GM21723 (cell line): Measurements from ENCODE around the gene DCTN3.

Experiments
- ATAC-seq: cut with Tn5 transposase; IDR thresholded peaks from one replicate; pipeline ENCODE4 v1.9.1; 2021; ENCODE audit warnings: mild to moderate bottlenecking, moderate library complexity; ENCODE audit not compliant: unreplicated experiment

The DCTN3 gene

GRCh38 chr9:34624475-34625185 lies 4.3 kb upstream of the DCTN3 start:
- ATAC-seq = no peak

- no peak for ATAC-seq
These were observed 3.3 kb upstream of the DCTN3 start for GRCh38 chr9:34623374-34624235.

DNA sequence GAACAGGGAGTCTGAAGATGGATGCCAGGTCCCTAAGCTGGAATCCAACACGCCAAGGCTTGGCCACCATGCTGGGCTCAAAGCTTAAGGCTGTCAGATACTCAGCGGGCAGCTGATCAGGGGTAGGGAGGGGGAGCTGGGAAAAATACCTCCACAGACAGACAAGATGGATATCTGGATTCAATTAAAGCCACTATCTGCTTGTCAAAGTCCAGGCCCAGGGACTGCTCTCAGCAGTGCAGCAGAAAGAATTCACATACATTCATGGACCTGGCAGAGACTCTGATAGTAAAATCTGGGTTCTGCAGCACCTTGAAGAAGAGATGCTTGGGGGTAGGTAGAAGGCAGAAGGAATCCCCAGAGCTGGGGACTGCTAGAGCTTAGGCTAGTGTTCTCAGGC lies 5.2 kb downstream of the DCTN3 start:
- no peak for ATAC-seq

DNA sequence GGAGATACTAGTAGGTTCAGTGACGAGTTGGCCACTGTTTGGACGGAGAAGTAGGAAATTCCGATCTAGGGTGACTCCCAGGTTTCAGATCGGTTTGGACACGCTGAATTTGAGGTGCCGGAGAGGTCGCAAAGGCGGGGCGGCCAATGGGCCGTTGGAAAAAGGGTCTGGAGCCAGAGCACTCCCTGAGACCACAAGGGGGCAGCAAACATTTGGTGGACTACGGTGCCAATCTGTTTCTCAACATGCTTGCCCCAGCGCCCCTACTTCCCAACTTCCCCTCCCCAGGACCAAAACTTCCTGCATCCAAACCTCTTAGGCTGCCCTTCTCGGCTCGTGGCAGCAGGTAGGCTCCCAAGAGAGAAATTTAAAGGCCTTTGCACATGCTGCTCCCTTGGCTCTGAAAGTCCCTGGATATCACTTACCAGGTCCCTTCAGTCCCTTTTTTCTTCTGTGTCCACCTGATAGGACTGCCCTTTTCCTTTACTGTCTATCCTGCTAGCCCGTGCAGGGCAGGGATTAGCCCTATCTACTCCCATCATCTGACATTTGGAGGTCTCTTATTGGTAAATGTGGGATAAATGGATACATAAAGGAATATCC lies 7.4 kb downstream of the DCTN3 start:
- peak; percentile 49 for ATAC-seq

DNA sequence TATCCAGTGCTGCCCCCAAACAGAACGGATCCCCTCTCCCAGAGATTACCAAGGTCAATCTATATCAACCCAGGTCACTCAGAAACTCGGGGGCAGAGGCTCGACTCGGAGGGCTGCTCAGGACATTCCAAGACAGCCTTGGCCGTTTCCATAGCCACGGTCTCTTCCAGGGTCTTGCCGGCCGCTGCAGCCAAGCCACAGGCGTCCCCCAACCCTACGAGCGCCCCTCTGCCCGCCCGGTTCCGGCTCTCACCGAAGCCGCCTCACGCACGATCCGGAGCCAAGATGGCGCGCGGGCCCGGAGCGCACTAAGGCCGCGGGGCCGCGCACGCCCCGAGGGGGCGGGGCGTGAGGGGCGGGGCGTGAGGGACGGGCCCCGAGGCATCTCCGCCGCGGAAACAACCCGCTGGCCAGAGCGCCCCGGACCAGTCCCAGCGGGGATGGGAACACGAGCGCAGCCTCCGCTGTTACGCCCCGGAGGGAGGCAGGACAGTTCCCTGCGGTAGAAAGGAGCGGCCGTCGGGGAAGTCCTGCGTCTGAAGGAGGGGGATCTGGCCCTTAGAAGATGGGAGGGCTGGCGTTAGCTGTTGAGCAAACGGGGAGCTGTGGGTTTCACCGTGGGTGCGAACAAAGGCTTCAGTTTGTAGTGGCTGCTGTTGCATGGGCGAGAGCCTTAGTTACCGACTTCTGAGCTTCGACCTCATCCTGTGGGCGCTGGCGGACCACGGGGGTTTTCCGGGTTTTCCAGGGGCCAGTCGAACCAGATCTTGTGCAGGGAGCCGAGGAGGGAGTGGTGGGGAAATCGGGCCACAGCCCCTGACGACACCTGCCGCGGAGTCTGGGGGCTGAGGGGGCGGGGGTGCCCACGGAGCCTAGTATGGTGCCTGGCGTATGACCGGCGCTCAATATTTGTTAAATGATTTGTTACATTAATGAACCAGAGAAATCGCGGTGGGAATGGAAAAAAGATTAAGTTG lies 8.2 kb downstream of the DCTN3 start, which contains the start of gene RPP25L:
Gene RPP25L (minus strand): TSS at position 287 of the 977 bp plus-strand sequence. CDS start 801 bp downstream, outside the sequence.
- ATAC-seq = peak; percentile 93

- ATAC-seq = peak; percentile 15
These were observed 9.0 kb downstream of the DCTN3 start for GRCh38 chr9:34611251-34611810.

GRCh38 chr9:34610434-34611206 lies 9.7 kb downstream of the DCTN3 start:
- no peak for ATAC-seq

- ATAC-seq = no peak
These were observed 13.0 kb downstream of the DCTN3 start for GRCh38 chr9:34607331-34607730.

- no peak for ATAC-seq
These were observed 13.4 kb downstream of the DCTN3 start for GRCh38 chr9:34606905-34607304.

DNA sequence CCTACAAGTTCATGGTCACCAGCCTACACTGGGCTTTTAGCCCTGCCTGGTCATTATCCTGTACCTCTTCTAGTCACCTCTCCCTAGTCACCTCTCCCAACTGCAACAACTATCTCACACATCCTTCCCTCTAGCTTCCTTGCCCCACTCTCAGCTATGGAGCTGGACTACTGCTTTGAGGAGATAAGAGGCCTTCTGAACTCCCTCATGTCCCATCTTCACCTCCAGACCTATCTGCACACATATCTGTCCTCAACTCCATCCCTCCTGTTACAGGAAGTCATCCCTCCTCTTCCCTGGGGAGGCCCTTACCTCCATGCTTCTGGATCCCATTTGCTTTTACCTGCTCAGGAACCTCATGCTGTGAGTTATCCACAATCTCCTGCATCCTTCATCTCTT lies 14.1 kb downstream of the DCTN3 start:
- ATAC-seq = no peak

DNA sequence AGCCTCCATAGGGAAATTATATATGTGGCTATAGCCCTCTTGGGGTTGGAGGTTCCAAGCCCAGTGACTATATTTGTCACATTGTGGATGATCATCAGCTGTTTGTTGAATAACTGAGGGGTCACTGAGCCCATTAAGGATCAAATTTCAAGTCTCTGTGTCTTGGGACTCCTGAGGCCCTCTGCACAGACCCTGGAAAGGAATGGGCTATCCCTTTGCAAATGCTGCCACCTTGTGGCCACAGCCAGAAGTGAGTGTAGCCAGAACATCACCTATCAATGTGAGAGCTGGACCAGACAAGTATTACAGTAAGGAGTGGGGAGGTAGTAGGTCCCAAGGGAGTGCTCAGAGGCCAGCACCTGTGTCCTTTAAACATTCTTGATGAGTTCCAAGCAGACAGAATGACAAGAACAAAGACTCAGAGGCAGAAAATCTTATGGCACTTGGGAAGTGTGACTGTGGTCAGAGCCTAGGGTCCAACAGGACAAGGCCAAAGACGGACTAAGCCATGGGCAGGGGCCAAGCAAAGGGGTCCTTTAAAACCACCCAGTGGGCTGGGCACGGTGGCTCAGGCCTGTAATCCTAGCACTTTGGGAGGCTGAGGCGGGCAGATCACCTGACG lies 16.6 kb downstream of the DCTN3 start:
- peak; percentile 86 for ATAC-seq

DNA sequence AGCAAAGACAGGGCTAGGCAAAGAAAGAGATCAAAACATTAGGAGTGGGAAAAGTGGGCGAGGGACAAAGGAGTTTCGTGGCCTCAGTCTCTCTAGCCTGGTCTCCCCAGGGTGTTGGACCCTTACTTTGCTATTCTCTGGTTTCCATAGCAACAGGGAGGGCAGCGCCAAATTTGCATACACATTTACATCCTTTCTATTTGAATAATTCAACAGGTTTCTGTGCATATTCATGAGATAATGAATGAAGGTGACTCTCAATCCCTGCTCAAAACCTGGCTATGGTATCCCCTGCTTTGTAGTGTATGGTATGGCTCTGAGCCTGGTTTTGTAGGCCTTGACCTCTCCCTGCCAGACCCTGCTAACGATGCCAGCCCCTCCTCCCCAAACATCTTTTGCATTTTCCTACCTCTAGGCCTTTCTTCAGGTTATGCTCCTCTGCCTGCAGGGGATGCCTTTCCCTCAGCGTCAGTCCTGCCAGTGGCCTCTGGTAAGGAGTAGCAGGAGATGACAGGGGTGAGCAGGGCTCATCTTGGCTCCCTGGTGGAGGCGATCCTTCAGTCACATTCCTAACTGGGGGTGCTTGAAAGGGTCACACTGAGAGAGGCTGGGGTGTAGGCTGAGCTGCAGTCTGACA lies 18.2 kb downstream of the DCTN3 start:
- no peak for ATAC-seq

GRCh38 chr9:34600908-34601307 lies 19.4 kb downstream of the DCTN3 start:
- no peak for ATAC-seq

GRCh38 chr9:34599546-34599945 lies 20.7 kb downstream of the DCTN3 start:
- ATAC-seq = no peak

- no peak for ATAC-seq
These were observed 26.1 kb downstream of the DCTN3 start for GRCh38 chr9:34594177-34594576.

DNA sequence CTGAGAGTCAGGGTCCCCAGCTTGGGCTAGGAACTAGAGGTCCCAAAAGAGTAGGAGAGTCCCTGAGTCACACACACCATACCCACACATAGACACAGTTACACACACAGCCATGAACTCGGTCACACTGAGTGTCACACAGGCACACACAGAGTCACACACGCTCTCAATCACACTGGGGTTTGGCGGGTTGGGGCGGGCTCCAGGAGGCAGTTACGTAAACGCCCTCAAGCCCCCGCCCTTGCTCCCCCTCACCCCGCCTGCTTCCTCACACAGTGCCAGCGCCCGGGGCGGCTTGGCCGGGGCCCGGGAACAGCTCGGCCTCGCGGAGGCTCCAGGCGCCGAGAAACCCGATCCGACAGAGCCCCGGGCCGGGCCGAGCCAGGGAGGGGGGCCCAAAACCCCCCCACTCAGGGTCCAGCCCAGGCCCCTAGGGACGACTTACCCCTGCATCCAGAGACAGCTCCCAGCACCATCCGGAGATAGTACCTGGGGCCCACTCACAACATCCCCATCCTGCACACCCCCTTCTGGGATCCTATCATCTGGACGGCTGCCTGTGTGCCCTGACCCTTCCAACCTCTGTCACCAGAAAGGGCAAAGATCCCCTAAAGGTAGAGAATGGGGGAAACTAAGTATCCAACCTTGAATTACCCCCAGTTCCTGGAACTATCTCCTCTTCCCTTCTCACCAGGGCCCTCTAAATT lies 27.2 kb downstream of the DCTN3 start:
- ATAC-seq = no peak

DNA sequence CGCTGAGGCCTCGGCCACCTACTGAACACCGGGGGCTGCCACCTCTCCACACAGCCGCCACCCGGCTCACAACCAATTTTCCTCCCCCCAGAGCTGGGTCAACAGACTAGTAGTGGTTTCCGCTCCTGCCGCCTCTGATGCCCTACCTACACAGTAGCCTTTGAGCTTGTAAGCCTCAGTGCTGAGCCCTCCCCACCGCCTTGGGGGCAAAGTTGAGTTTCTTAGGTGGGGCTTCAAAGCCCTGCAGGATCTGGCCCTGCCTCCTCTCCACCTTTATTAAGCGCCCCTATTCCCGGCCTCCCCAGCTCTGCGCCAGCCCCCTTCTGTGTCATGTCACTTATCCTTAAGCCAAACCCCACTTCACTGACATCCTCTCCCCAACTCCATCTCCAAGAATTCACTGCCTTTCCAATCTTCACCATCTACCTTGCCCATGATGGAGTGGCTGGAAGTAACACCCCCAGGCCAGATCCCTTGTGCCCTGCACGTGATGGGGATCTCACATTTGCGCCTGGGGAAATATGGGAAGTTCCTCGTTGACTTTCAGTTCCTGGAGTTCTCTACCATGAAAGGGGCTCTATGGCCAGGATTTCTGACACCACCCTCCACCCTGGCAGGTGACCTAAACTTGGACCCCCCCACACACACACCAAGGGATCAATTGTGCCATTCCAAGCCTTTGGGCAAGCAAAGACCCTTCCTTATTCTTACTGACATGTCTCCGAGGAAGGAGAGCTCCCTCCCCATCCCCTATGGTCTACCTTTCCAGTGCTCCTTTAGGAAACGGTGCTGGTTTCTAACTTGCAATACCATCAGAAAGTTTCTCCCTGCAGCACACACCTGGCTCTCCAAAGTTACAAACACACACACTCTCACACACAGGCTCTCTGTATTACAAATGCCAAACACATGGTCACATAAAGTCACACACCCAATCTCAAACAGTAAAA lies 28.1 kb downstream of the DCTN3 start:
- ATAC-seq = no peak
